Mesenchymal stem cell (in vitro differentiated cells and primary cell): ENCODE data around the gene LINGO4.

Source experiments
- DNase-seq: peaks from one replicate; pipeline ENCODE4 v3.0.0-alpha.2; 2013
- H2AFZ ChIP-seq: one replicate; pipeline ENCODE4 v1.6.1; 2013; ENCODE audit warnings: low read depth, mild to moderate bottlenecking, control low read depth, inconsistent platforms, low read length, moderate library complexity
- H2AK5ac ChIP-seq: 2 replicates; pipeline ENCODE4 v1.6.1; 2013; ENCODE audit warnings: low read length, moderate library complexity, mild to moderate bottlenecking, inconsistent platforms; ENCODE audit not compliant: severe bottlenecking
- H2BK120ac ChIP-seq: one replicate; pipeline ENCODE4 v1.6.1; 2013; ENCODE audit warnings: low read depth, mild to moderate bottlenecking, inconsistent platforms, low read length, moderate library complexity
- H2BK12ac ChIP-seq, 2 experiments: one replicate each; pipeline ENCODE4 v1.6.1; 2013; ENCODE audit warnings: inconsistent platforms in 2 of 2, low read length in 2 of 2, mild to moderate bottlenecking in 2 of 2, moderate library complexity in 2 of 2, control low read depth in 1 of 2
- H2BK15ac ChIP-seq: one replicate; pipeline ENCODE4 v1.6.1; 2013; ENCODE audit warnings: mild to moderate bottlenecking, low read depth, inconsistent platforms; ENCODE audit not compliant: poor library complexity, severe bottlenecking
- H2BK5ac ChIP-seq: 2 replicates; pipeline ENCODE4 v1.6.1; 2013; ENCODE audit warnings: low read depth, mild to moderate bottlenecking, low read length, control low read depth, inconsistent platforms; ENCODE audit not compliant: poor library complexity, severe bottlenecking
- H3K14ac ChIP-seq, 2 experiments: one replicate each; pipeline ENCODE4 v1.6.1; 2013; ENCODE audit warnings: inconsistent platforms in 2 of 2, low read length in 2 of 2, control low read depth in 1 of 2, mild to moderate bottlenecking in 1 of 2, moderate library complexity in 1 of 2
- H3K18ac ChIP-seq, 2 experiments: one replicate each; pipeline ENCODE4 v1.6.1; 2013; ENCODE audit warnings: inconsistent platforms in 2 of 2, low read length in 2 of 2, control low read depth in 1 of 2, low read depth in 1 of 2, mild to moderate bottlenecking in 1 of 2
- H3K23ac ChIP-seq, 2 experiments: one replicate each; pipeline ENCODE4 v1.6.1; 2013; ENCODE audit warnings: inconsistent platforms in 2 of 2, low read length in 2 of 2, mild to moderate bottlenecking in 2 of 2, moderate library complexity in 2 of 2, control low read depth in 1 of 2
- H3K27ac ChIP-seq: 2 replicates; pipeline ENCODE4 v1.5.1; 2013; ENCODE audit warnings: mild to moderate bottlenecking, moderate library complexity, low read length, control low read depth, inconsistent platforms; ENCODE audit not compliant: poor library complexity, severe bottlenecking
- H3K27me3 ChIP-seq, 2 experiments: 2 replicates each; pipeline versions ENCODE4 v1.6.1 to v1.7.0; 2013; ENCODE audit warnings: low read length in 2 of 2, mild to moderate bottlenecking in 2 of 2, moderate library complexity in 2 of 2, control low read depth in 1 of 2, inconsistent platforms in 1 of 2; ENCODE audit not compliant: control insufficient read depth in 1 of 2, insufficient read depth in 1 of 2
- H3K36me3 ChIP-seq, 2 experiments: 2 replicates each; pipeline versions ENCODE4 v1.6.1 to v1.7.0; 2013; ENCODE audit warnings: low read length in 2 of 2, control low read depth in 1 of 2, inconsistent platforms in 1 of 2, low read depth in 1 of 2, mild to moderate bottlenecking in 1 of 2; ENCODE audit not compliant: insufficient read depth in 2 of 2, control insufficient read depth in 1 of 2
- H3K4ac ChIP-seq, 2 experiments: one replicate each; pipeline ENCODE4 v1.6.1; 2013; ENCODE audit warnings: inconsistent platforms in 2 of 2, low read length in 2 of 2, mild to moderate bottlenecking in 2 of 2, moderate library complexity in 2 of 2, control low read depth in 1 of 2, low read depth in 1 of 2
- H3K4me1 ChIP-seq: 2 replicates; pipeline ENCODE4 v1.6.1; 2013; ENCODE audit warnings: low read depth, low read length, control low read depth; ENCODE audit not compliant: control insufficient read depth, insufficient read depth
- H3K4me2 ChIP-seq: 2 replicates; pipeline ENCODE4 v1.6.1; 2013; ENCODE audit warnings: low read length, mild to moderate bottlenecking, inconsistent platforms; ENCODE audit not compliant: poor library complexity, severe bottlenecking
- H3K4me3 ChIP-seq, 2 experiments: 2 replicates each; pipeline versions ENCODE4 v1.5.1 to v1.7.0; 2013; ENCODE audit warnings: low read length in 2 of 2, mild to moderate bottlenecking in 2 of 2, control low read depth in 1 of 2, low read depth in 1 of 2; ENCODE audit not compliant: insufficient read depth in 1 of 2
- H3K79me1 ChIP-seq: replicated peaks from 2 replicates; pipeline ENCODE4 v1.6.1; 2013; ENCODE audit warnings: mild to moderate bottlenecking, control low read depth, low read length, inconsistent platforms; ENCODE audit not compliant: poor library complexity, severe bottlenecking
- H3K9ac ChIP-seq: 2 replicates; pipeline ENCODE4 v1.7.0; 2013; ENCODE audit warnings: mild to moderate bottlenecking, low read length, moderate library complexity
- H3K9me3 ChIP-seq: 2 replicates; pipeline ENCODE4 v1.7.0; 2013; ENCODE audit warnings: mild to moderate bottlenecking, low read length; ENCODE audit not compliant: control insufficient read depth
- H4K8ac ChIP-seq: one replicate; pipeline ENCODE4 v1.6.1; 2013; ENCODE audit warnings: inconsistent platforms, mild to moderate bottlenecking, low read length, moderate library complexity
- H4K91ac ChIP-seq: one replicate; pipeline ENCODE4 v1.6.1; 2013; ENCODE audit warnings: mild to moderate bottlenecking, low read length, inconsistent platforms
- WGBS: methylation state at CpG from one replicate; pipeline ENCODE4 v1.1.7; 2013; ENCODE audit warnings: mixed read lengths; 5-methylcytosine and 5-hydroxymethylcytosine counted together

Gene LINGO4

DNA sequence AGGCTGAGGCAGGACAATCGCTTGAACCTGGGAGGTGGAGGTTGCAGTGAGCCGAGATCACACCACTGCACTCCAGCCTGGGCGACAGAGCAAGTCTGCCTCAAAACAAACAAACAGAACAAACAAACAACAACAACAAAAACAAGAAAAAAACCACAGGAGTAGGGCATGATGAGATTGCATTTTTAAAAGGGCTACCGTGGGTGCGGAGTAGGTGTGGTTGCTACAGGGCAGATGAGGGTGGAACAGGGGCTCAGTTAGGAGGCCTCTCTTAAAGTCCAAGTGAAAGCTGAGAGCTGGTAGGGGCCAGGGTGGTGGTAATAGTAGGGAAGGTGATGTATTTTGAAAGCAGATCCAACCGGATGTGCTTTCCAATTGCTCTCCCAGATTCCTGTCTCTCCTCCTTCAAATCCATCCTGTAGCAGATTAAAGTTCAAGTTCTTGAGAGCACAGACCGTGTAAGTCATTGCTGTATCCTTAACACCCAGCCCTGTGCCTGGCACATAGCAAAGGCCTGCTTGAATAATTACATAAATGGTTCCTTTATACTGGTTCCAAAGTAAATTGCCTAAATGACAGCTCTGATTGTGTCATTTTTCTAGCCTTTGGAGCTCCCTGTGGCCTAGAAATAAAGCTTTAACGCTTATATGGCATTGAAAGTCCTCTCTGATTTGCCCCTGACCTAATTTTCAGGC is 4.2 kb upstream of the LINGO4 start:
- Histone ChIP-seq H2BK15ac (no peak overlapping the region), H4K91ac (no peak overlapping the region), H4K8ac (no peak overlapping the region), H3K36me3 (no peaks in the 10 kb centered on the region), H2BK12ac (no peak overlapping the region), H3K18ac (no peak overlapping the region), H3K79me1 (no peaks in the 10 kb centered on the region), H3K27me3 (peaks cover 58 to 72% of the 10 kb centered on the region in 2 experiments), H3K4ac (no peak overlapping the region), H3K23ac (no peak overlapping the region), H3K4me2 (no peak overlapping the region), H3K9ac (no peak overlapping the region), H3K4me3 (no peak overlapping the region), H3K14ac (no peak overlapping the region), H2BK120ac (no peak overlapping the region), H2AFZ (no peak overlapping the region), H3K27ac (no peak overlapping the region), H2AK5ac (no peak overlapping the region), H2BK5ac (no peak overlapping the region), H3K9me3 (no peaks in the 10 kb centered on the region), H3K4me1 (no peaks in the 10 kb centered on the region)
- WGBS = 82% methylated on average over 8 of the region's 8 CpGs
- no peak for DNase-seq

DNA sequence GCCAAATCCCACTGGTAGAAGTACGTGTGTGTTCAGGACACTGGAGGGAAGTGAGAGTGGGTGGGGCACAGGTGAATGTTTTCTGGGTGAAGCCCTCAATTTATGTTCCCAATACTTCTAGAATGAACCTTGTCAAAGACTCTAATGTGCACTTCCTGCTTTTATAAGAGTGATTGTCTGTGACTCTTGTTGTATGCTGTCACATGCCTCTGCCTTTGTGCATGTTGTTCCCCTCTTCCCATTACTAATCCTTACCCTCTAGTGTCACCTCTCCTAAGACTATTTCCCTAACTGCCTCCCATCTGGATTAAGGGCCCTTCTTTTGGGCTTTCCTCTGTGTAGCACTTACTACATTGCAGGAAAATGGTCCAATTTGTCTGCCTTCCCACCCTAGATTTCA is 2.5 kb upstream of the LINGO4 start:
- no peak overlapping the region for H3K4ac ChIP-seq
- H3K14ac ChIP-seq = no peak overlapping the region
- WGBS = 86% methylated on average over 1 of the region's 1 CpG
- no peak overlapping the region for H3K27ac ChIP-seq
- H2BK15ac ChIP-seq = no peak overlapping the region
- no peaks in the 10 kb centered on the region for H3K9me3 ChIP-seq
- no peak overlapping the region for H2BK12ac ChIP-seq
- no peak overlapping the region for H2BK5ac ChIP-seq
- H3K18ac ChIP-seq = no peak overlapping the region
- DNase-seq = no peak
- peaks cover 61 to 73% of the 10 kb centered on the region in 2 experiments for H3K27me3 ChIP-seq
- no peak overlapping the region for H4K91ac ChIP-seq
- H3K4me3 ChIP-seq = no peak overlapping the region
- no peaks in the 10 kb centered on the region for H3K4me1 ChIP-seq
- H2AK5ac ChIP-seq = no peak overlapping the region
- H3K4me2 ChIP-seq = no peak overlapping the region
- no peak overlapping the region for H3K23ac ChIP-seq
- H2AFZ ChIP-seq = no peak overlapping the region
- H3K79me1 ChIP-seq = no peaks in the 10 kb centered on the region
- H3K36me3 ChIP-seq = no peaks in the 10 kb centered on the region
- no peak overlapping the region for H4K8ac ChIP-seq
- H3K9ac ChIP-seq = no peak overlapping the region
- no peak overlapping the region for H2BK120ac ChIP-seq

DNA sequence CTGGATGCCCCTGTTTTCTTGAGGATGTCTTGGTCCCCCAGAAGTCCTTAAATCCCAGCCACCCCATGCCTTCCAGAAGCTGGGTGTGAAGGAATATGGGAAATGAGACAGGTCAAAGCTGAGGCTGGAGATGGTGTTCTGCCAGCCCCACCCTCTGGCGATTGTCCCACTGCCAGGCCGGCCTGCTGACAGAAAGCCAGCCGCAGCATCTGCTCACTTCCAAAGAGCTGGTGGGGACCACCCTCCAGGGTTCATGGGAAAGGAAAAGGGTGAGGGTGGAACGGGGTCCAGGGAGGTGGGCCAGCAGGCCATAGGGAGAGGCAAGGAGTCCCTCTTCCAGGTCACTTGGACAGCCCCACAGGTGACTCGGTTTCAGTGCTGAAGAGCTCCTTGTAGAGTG is 1.9 kb upstream of the LINGO4 start:
- Histone ChIP-seq H3K27ac (no peak overlapping the region), H2BK120ac (no peak overlapping the region), H3K14ac (no peak overlapping the region), H3K4me3 (no peak overlapping the region), H3K4me2 (no peak overlapping the region), H2BK12ac (no peak overlapping the region), H2BK15ac (no peak overlapping the region), H3K9ac (no peak overlapping the region), H3K23ac (no peak overlapping the region), H2AFZ (no peak overlapping the region), H3K4me1 (no peaks in the 10 kb centered on the region), H3K18ac (no peak overlapping the region), H3K79me1 (no peaks in the 10 kb centered on the region), H3K27me3 (peaks cover 66 to 75% of the 10 kb centered on the region in 2 experiments), H2BK5ac (no peak overlapping the region), H4K8ac (no peak overlapping the region), H3K4ac (no peak overlapping the region), H3K9me3 (no peaks in the 10 kb centered on the region), H4K91ac (no peak overlapping the region), H3K36me3 (no peaks in the 10 kb centered on the region), H2AK5ac (no peak overlapping the region)
- no peak for DNase-seq
- WGBS = 85% methylated on average over 5 of the region's 5 CpGs

DNA sequence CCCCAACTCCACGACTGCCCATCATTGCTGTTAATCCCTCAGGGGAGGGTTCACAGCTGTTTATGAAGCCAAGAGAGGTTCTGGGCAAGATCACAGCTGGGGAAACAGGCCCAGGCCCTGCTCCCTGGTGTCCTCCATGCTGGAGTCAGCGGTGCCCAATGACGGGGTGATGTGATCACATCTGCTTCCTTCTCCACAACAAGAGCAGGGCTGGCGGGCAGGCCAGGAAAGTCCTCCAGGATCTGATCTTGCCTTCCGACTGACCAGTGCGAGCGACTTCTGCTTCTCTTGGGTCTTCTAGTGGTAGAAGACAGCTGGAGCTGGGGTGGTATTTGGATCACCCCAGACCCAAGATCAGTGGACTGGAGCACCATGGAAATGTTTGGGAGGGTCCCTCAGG is 951 bp upstream of the LINGO4 start:
- WGBS = 90% methylated on average over 6 of the region's 7 CpGs
- H3K18ac ChIP-seq = no peak overlapping the region
- no peak overlapping the region for H3K4ac ChIP-seq
- H2BK120ac ChIP-seq = no peak overlapping the region
- H3K9me3 ChIP-seq = no peaks in the 10 kb centered on the region
- H3K79me1 ChIP-seq = no peaks in the 10 kb centered on the region
- no peak overlapping the region for H3K4me2 ChIP-seq
- H3K4me3 ChIP-seq = no peak overlapping the region
- H4K91ac ChIP-seq = no peak overlapping the region
- H3K4me1 ChIP-seq = no peaks in the 10 kb centered on the region
- peaks cover 76 to 83% of the 10 kb centered on the region in 2 experiments for H3K27me3 ChIP-seq
- no peak overlapping the region for H4K8ac ChIP-seq
- H2AFZ ChIP-seq = no peak overlapping the region
- no peak overlapping the region for H3K9ac ChIP-seq
- H3K27ac ChIP-seq = no peak overlapping the region
- H2AK5ac ChIP-seq = no peak overlapping the region
- no peak overlapping the region for H3K23ac ChIP-seq
- no peak overlapping the region for H2BK15ac ChIP-seq
- no peak overlapping the region for H3K14ac ChIP-seq
- no peak overlapping the region for H2BK5ac ChIP-seq
- no peak for DNase-seq
- no peaks in the 10 kb centered on the region for H3K36me3 ChIP-seq
- no peak overlapping the region for H2BK12ac ChIP-seq
